AG08396 (cell line): ENCODE data around the gene EIF4G1.

Experiments
- DNase-seq: peaks from one replicate; pipeline ENCODE4 v3.0.0; 2012; ENCODE audit warnings: low spot score, mixed read lengths

The EIF4G1 gene

GRCh38 chr3:184366619-184367289 lies 52.3 kb downstream of the EIF4G1 start:
- DNase-seq: no peak

GRCh38 chr3:184368116-184368515 lies 53.7 kb downstream of the EIF4G1 start:
- no peak for DNase-seq

- peak; percentile 68 for DNase-seq
Observed at GRCh38 chr3:184368586-184369183, 54.3 kb downstream of the EIF4G1 start.

- peak; percentile 89 for DNase-seq
Observed at GRCh38 chr3:184371570-184372018, 57.2 kb downstream of the EIF4G1 start.

DNA sequence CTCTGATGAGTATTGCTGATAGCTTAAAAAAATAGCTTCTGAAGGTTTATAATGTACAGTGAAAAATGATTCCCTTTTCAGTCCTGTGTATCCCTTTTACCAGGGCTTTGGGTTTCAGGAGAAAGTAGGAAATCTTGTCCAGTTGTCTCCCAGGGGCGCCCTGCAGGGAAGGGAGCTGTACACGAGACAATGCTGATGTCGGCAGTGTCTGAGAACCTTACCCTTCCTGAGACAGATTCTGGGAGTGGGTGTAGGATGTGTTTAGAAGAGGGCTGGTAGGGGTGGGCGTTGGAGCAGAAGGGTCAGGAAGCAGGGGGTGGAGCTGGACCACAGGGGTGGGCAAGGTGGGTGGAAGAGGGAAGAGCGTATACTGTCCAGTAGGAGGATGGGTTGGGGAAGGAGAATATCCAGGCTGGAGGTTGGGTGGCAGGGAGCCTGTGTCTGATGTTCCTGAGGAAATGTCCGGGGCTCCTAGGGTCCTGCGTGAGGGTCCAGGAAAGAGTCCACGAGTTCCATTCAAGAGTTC lies 58.0 kb downstream of the EIF4G1 start:
- DNase-seq: no peak

- no peak for DNase-seq
Observed at GRCh38 chr3:184372911-184373310, 58.5 kb downstream of the EIF4G1 start.

DNA sequence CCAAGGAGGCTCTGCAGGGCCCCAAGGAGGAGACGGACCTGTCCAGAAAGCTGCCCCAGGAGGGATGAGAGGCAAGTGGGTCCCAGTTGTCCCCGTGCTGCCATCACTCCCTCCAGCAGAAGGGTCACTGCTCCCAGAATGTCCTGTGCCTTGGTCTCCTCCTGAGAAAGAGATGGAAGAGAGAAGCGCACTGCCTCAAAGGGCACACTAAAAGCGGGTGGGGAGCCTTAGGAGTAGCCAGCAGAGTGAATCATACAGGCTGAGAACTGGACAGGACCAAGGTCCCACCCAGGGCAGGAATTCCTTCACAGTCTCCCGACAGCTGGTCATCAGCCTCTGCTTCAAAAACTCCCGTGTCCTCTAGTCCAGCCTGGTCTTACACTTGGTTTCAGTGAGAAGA lies 59.0 kb downstream of the EIF4G1 start:
- DNase-seq: peak; percentile 71

DNA sequence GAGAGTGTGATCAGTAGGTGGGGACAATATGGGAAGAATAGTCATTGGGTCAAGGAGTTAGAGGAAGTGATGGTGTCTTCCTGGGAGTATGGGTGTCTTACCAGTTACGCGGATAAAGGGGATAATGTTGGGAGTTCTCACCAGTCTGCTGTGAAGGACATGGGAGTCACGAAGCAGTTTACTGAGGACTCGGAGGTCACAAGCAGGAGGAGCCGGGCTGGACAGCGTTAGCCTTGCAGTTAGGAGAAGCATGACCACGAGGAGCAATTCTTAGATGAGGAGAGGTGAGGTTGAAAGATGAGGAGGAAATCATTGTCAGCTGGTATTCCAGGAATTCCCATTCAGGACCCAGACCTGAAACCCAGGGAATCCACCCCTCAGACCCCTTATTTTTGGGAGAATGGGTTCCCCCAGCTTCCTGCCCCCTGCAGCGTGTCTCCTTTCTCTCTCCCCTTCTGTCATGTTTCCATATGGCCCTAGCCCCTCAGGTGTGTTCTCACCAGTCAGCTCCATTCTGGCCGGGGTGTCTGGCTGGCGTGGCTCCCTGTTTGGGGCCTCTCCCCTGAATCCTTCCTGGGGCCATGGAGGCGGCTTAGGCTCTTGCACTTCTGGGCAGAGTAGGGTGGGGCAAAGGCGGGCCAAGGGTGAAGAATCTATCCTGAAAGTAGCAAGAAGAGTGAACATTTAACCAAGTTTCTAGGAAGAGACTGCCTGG lies 61.5 kb downstream of the EIF4G1 start:
- no peak for DNase-seq

- DNase-seq: no peak
Observed at GRCh38 chr3:184377374-184377773, 63.0 kb downstream of the EIF4G1 start.

DNA sequence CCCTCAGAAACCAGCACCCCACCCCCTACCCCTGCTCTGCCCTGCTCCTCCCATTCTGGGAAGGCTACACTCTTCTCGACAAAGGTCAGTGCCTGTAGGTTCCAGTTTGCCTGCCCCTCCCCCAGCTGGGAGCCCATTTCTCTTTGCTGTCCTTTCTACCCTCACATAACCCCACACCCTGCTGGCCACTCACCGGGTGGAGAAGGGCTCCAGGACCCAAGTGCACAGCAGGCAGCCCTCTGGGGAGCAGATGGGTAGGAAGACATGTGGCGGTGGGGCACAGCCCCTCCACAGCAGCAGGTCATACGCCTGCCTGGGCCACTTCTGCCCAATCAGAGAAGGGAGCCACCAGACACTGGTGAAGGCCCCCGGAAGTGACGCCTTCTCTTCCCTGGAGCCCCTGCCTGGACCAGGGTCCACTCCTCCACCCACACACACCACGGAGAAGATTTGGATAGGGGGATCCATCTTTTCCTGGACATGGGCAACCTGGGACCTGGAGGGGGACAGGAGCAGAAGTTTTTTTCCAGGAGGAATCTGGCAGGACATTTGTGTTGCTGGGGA lies 63.6 kb downstream of the EIF4G1 start, which contains the start of gene THPO:
THPO (minus strand) TSS at position 326 of the 564 bp plus-strand sequence. CDS start 1,948 bp downstream, outside the sequence.
- DNase-seq: no peak

- DNase-seq: no peak
Observed at GRCh38 chr3:184378651-184379357, 64.4 kb downstream of the EIF4G1 start.

DNA sequence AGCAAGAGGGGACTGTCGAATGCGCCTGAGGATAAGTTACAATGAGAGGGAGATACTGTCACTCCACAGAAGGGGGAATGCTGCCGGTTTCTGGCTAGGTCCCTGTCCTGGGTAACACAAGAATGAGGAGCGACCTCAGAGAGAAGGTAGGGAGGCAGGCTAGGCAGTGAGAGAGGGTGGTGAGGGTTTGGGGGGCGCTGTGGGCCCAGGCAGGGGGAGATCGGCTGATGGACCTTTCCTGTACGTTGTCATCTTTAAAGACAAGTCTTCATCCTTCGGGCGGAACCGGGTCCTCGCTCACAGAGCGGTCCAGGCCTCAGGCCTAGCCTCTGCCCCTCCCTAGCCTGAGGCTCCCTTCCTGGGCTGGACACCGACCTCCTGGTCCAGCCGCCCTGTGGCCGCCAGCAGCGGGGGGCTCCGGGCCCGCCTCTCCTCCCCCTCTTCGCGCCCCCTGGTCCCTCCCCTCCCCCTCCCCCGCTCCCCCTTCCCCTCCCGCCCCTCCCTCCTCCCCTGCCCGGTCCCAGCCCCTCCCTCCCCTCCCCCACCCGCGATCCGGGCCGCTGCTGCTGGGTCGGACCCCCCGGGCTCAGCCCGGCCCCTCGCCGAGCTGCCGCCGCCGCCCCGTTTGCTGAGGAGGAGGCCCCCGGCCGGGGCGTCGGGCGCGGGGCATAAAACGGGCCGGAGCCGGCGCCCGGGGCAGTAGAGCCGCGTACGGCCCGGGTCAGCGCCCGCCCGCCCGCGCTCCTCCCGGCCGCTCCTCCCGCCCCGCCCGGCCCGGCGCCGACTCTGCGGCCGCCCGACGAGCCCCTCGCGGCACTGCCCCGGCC lies 65.2 kb downstream of the EIF4G1 start, which contains the start of gene CHRD:
CHRD (plus strand) TSS at position 697 of the 827 bp plus-strand sequence. CDS start 265 bp downstream, outside the sequence.
- DNase-seq: no peak

- DNase-seq: peak; percentile 87
Observed at GRCh38 chr3:184380185-184380626, 65.8 kb downstream of the EIF4G1 start.

DNA sequence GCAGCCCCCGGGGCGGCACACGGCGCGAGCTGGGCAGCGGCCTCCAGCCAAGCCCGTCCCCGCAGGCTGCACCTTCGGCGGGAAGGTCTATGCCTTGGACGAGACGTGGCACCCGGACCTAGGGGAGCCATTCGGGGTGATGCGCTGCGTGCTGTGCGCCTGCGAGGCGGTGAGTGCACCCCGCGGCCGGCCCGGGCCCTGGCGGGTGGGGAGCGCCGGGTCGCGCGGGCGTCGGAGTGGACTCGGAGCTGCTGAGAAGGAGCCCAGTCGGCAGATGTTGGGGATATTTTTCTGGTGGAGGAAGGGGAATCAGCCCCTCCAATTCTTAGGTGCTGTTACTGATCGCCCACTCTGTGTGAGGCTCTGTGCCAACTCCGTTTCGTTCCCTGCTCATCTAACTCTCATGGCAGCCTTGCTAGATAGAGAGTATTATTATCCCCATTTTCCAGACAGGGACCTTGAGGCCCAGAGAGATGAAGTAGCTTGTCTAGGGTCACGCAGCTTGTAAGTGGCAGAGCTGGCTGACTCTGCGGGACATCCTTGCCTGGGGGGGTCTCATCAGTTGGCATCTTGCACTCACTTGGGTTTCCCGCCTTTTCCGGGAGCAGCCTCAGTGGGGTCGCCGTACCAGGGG lies 66.3 kb downstream of the EIF4G1 start:
- no peak for DNase-seq

DNA sequence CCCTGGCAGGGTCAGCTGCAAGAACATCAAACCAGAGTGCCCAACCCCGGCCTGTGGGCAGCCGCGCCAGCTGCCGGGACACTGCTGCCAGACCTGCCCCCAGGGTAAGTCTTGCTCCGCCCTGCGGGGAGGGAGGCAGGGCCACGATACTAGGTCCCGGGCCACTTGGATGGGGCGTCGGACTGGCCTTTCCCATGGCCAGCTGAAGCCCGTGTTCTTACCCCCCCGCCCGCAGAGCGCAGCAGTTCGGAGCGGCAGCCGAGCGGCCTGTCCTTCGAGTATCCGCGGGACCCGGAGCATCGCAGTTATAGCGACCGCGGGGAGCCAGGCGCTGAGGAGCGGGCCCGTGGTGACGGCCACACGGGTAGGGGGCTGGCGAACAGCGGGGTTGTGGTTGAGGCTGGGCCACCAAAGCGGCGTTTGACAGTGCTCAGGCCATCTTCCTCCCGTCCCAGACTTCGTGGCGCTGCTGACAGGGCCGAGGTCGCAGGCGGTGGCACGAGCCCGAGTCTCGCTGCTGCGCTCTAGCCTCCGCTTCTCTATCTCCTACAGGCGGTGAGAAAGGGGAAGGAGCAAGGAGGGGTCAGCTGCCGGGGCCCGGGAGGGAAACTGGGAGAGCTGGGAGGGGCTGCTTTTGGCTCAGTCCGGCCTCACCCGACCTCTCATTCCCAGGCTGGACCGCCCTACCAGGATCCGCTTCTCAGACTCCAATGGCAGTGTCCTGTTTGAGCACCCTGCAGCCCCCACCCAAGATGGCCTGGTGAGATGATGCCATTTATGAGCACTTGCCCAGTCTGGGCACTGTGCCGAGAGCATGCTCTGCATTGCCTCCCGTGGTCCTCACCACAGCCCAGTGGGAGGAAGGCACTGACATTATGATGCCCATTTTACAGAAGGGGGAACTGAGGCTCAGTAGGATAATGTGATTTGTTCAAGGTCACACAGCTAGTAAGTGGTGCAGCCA lies 67.1 kb downstream of the EIF4G1 start:
- DNase-seq: no peak

DNA sequence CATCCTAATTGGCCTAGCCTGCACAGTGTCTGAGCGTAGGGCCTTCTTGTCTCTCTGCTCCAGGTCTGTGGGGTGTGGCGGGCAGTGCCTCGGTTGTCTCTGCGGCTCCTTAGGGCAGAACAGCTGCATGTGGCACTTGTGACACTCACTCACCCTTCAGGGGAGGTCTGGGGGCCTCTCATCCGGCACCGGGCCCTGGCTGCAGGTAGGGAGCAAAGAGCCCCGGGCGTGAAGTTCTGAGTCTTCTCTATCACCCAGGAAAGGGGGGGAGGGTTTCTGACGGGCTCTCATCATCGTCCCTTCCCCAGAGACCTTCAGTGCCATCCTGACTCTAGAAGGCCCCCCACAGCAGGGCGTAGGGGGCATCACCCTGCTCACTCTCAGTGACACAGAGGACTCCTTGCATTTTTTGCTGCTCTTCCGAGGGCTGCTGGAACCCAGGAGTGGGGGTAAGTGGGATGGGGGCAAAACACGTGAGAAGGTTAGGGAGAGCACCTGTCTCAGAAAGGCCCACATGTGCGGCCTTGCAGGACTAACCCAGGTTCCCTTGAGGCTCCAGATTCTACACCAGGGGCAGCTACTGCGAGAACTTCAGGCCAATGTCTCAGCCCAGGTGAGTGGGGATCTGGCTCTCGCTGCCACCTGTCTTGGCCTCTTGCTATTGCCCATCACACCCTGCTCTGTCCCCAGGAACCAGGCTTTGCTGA lies 68.1 kb downstream of the EIF4G1 start:
- no peak for DNase-seq

DNA sequence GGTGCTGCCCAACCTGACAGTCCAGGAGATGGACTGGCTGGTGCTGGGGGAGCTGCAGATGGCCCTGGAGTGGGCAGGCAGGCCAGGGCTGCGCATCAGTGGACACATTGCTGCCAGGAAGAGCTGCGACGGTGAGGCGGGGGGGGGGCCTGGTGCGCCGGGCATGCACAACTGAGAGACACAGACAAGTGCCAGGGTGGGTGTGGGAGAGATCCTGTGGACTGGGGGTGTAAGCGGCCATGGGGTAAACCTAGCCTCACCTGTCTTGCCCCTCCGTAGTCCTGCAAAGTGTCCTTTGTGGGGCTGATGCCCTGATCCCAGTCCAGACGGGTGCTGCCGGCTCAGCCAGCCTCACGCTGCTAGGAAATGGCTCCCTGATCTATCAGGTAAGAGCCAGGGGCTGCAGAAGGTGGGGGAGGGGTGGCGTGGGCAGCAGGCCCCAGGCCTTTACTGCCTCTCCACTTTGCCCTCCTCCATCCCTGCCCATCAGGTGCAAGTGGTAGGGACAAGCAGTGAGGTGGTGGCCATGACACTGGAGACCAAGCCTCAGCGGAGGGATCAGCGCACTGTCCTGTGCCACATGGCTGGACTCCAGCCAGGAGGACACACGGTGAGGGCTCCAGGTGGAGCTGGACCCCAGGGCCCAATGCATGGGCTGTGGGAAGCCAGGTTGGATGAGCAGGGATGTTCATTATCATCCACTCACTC lies 68.8 kb downstream of the EIF4G1 start:
- DNase-seq: no peak

DNA sequence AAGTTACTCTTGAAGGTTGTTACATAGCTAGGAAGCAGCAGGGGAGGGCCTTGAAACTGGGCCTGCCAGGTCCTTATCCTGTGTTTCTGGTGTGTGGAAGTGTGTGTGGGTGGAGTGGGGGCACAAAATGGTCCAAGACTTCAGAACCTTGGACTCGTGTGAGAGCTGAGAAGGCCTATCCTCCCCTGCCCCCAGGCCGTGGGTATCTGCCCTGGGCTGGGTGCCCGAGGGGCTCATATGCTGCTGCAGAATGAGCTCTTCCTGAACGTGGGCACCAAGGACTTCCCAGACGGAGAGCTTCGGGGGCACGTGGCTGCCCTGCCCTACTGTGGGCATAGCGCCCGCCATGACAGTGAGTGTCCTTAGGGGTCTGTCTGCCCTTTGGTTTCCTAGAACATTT lies 69.9 kb downstream of the EIF4G1 start:
- no peak for DNase-seq
